Right atrium auricular region (tissue), 2 donors: Measurements from ENCODE around the gene DDX23. TPM values are rescaled to one million over a fixed set of nuclear protein-coding genes. Genes with fewer than 3 reads are reported as not detected.
"Not testable (repeated sequence)": the region's sequence is repeated elsewhere in the genome, so short reads cannot be mapped to it uniquely, and the experiment has no call there.

Experiments used
- DNase-seq: peaks from one replicate; pipeline ENCODE4 v3.0.0-alpha.2; 2019; ENCODE audit warnings: low spot score
- H3K27ac ChIP-seq, 2 donors: fragments of 200-600 bp; sonication (generic); 1 replicate in 1 of 2; 2 replicates in 1 of 2; pipeline ENCODE4 v1.5.1; 2016 to 2019
- H3K27me3 ChIP-seq, 2 donors: fragments of 200-600 bp; sonication (generic); one replicate each; pipeline versions ENCODE4 v1.5.1 to v1.6.0; 2017 to 2019
- H3K36me3 ChIP-seq: fragments of 200-600 bp; sonication (generic); one replicate; pipeline ENCODE4 v1.5.1; 2016
- H3K4me1 ChIP-seq, 2 donors: fragments of 200-600 bp; sonication (generic); one replicate each; pipeline versions ENCODE4 v1.5.1 to v1.6.0; 2017 to 2019
- H3K4me3 ChIP-seq, 2 donors: fragments of 200-600 bp; sonication (generic); 1 replicate in 1 of 2; 2 replicates in 1 of 2; pipeline ENCODE4 v1.5.1; 2017 to 2019; ENCODE audit warnings: mild to moderate bottlenecking in 1 of 2, moderate library complexity in 1 of 2
- H3K9me3 ChIP-seq, 2 donors: fragments of 200-600 bp; sonication (generic); one replicate each; pipeline ENCODE4 v1.5.1; 2019
- total RNA-seq, 2 donors: library from RNA; depleted of rRNA; stranded (reverse); fragments of >200 nt; gene quantifications; one replicate each; pipeline ENCODE4 v1.1.0, GENCODE V29; 2016
- TF ChIP-seq, protein P1 (sequence below), 2 donors: fragments of 200-600 bp; sonication (generic); IDR thresholded peaks; one replicate each; pipeline ENCODE4 v1.5.1; 2019; ENCODE audit warnings: antibody characterized with exemption in 2 of 2

The DDX23 gene
- total RNA-seq, 2 donors from 2014 or later: 28.3 to 34.2 TPM

DNA sequence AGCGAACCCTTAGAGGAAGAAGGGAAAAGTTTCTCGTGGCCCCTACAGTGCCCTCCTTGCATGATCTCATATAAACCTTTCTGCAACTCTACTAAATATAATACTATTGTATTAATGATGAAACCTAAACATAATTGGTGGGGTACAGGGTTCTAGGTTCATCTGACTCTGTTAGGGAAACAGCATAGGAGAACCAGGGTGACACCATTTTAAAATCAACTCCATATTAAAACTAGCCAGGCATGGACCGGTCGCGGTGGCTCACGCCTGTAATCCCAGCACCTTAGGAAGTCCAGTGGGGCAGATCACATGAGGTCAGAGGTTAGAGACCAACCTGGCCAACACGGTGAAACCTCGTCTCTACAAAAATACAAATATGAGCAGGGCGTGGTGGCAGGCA lies 28.7 kb upstream of the DDX23 start:
- Histone ChIP-seq H3K27me3 (no peaks in the 10 kb centered on the region), H3K4me1 (peaks cover 0 to 25% of the 10 kb centered on the region in 2 donors), H3K36me3 (no peaks in the 10 kb centered on the region), H3K27ac (no peak overlapping the region), H3K4me3 (no peak overlapping the region), H3K9me3 (no peaks in the 10 kb centered on the region)
- TF ChIP-seq, protein P1, sequence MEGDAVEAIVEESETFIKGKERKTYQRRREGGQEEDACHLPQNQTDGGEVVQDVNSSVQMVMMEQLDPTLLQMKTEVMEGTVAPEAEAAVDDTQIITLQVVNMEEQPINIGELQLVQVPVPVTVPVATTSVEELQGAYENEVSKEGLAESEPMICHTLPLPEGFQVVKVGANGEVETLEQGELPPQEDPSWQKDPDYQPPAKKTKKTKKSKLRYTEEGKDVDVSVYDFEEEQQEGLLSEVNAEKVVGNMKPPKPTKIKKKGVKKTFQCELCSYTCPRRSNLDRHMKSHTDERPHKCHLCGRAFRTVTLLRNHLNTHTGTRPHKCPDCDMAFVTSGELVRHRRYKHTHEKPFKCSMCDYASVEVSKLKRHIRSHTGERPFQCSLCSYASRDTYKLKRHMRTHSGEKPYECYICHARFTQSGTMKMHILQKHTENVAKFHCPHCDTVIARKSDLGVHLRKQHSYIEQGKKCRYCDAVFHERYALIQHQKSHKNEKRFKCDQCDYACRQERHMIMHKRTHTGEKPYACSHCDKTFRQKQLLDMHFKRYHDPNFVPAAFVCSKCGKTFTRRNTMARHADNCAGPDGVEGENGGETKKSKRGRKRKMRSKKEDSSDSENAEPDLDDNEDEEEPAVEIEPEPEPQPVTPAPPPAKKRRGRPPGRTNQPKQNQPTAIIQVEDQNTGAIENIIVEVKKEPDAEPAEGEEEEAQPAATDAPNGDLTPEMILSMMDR (IDR thresholded peaks at IDR 0.05): no peak
- no peak for DNase-seq

DNA sequence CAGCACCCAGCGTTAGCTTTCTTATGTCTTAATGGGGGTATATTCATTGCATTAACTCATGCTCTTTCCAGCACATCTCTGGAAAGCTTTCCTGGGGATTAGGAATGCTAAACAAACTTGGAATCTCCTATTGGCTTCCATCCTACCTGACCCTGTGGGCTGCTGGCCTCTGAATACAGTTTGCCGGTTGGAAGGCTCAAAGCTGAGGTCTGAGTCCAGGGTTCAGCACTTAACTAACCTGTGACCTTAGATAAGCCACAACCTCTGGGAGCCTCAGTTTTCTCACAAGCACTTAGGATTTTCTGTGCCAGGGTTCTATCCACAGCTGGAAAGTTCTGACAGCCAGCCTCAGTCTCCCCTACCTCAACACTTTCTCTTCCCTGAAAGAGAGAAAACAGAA lies 26.6 kb upstream of the DDX23 start:
- Histone ChIP-seq H3K4me3 (no peak overlapping the region), H3K27me3 (no peaks in the 10 kb centered on the region), H3K9me3 (no peaks in the 10 kb centered on the region), H3K36me3 (no peaks in the 10 kb centered on the region), H3K4me1 (peaks cover 0 to 21% of the 10 kb centered on the region in 2 donors), H3K27ac (no peak overlapping the region)
- no peak for DNase-seq
- TF ChIP-seq, protein P1 (IDR thresholded peaks at IDR 0.05): no peak

DNA sequence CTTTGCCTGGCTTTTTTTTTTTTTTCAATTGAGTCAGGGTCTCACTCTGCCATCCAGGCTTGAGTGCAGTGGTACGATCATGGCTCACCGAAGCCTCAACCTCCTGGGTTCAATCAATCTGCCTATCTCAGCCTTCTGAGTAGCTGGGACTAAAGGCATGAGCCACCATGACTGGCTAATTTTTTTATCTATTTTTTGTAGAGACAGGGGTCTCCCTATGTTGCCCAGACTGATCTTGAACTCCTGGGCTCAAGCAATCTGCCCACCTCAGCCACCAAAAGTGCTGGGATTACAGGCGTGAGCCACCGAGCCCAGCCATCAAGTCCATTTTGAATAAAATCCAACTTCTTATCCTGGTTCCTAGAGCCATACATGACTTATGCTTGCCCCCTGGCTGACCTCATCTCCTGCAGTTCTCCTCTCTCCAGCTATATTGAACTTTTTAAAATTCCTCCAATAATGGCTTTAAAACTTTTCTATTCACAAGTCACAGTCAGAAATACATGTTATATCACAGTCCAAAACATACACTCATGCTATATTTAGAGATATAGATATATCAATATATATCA lies 24.1 kb upstream of the DDX23 start:
- no peak overlapping the region for H3K4me3 ChIP-seq
- H3K9me3 ChIP-seq: no peaks in the 10 kb centered on the region
- H3K36me3 ChIP-seq: no peaks in the 10 kb centered on the region
- H3K27ac ChIP-seq: no peak overlapping the region
- no peaks in the 10 kb centered on the region for H3K4me1 ChIP-seq
- no peak for DNase-seq
- no peaks in the 10 kb centered on the region for H3K27me3 ChIP-seq
- TF ChIP-seq, protein P1 (IDR thresholded peaks at IDR 0.05): no peak

DNA sequence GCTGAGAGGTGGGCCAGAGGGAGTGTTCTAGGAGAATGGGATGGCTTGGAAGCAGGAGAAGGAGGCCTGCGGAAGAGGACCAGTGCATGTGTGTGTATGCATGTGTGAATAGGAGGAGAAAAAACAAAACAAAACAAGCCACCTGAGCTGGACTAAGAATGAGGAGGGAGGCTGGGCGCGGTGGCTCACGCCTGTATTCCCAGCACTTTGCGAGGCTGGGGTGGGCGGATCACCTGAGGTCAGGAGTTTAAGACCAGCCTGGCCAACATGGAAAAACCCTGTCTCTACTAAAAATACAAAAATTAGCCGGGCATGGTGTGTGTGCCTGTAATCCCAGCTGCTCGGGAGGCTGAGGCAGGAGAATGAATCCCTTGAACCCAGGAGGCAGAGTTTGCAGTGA lies 21.6 kb upstream of the DDX23 start:
- DNase-seq, H3K4me1 ChIP-seq, H3K4me3 ChIP-seq, H3K36me3 ChIP-seq, H3K9me3 ChIP-seq, H3K27me3 ChIP-seq, H3K27ac ChIP-seq: not testable (repeated sequence)

DNA sequence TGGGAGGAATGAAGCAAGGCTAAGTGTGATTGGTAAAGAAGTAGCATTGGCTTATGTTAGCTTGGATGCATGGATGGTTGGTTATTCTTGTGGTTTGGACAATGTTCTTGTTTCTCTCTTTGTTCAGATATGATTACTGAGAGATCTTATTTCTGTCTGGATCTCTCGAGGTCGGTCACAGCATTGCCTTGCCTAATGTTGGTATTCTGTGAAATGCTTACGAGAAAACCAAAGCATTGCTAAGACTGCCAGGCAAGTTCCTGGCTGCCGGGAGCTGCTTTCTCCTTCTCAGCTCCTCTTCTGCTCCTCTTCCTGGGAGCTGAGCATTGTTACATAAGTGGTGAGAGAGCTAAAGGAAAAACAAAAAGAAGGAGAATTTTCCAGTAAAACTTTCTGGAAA lies 21.1 kb upstream of the DDX23 start:
- H3K4me1 ChIP-seq: no peaks in the 10 kb centered on the region
- DNase-seq: no peak
- H3K36me3 ChIP-seq: no peaks in the 10 kb centered on the region
- TF ChIP-seq, protein P1 (IDR thresholded peaks at IDR 0.05): no peak
- H3K27ac ChIP-seq: no peak overlapping the region
- H3K9me3 ChIP-seq: no peaks in the 10 kb centered on the region
- H3K27me3 ChIP-seq: no peaks in the 10 kb centered on the region
- H3K4me3 ChIP-seq: no peak overlapping the region

DNA sequence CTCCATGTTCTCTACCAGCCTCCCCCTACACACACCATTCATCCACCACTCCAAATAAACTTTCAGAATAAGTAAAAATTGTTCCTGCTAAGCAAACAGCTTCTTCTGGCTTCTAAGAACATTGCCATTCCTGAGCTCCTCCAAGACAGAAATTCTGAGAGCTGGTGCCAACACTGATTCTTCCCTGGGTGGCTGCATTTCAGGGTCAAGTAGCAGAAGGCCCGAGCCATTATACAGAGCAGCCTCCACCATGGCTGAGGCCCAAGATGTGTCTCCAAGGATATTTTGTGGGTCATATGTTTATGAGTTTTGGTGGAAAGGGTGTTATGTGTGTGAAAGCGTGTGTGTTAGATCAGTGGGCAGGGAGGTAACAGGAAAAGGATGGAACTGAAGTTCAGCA lies 17.2 kb upstream of the DDX23 start:
- Histone ChIP-seq H3K36me3 (no peaks in the 10 kb centered on the region), H3K4me3 (no peak overlapping the region), H3K9me3 (no peaks in the 10 kb centered on the region), H3K4me1 (peaks cover 0 to 10% of the 10 kb centered on the region in 2 donors), H3K27me3 (no peaks in the 10 kb centered on the region), H3K27ac (no peak overlapping the region)
- no peak for DNase-seq
- TF ChIP-seq, protein P1 (IDR thresholded peaks at IDR 0.05): no peak
